Endothelial cell of umbilical vein (primary cell): Measurements from ENCODE around the gene HOPX.

Experiments used
- EZH2 ChIP-seq: IDR thresholded peaks from 2 replicates; pipeline ENCODE4 v1.6.1; 2012; ENCODE audit warnings: borderline replicate concordance, low read depth, mild to moderate bottlenecking, moderate library complexity, low read length, inconsistent platforms; ENCODE audit not compliant: severe bottlenecking
- POLR2A ChIP-seq: IDR thresholded peaks from 2 replicates; pipeline ENCODE4 v1.6.1; 2012; ENCODE audit warnings: low read depth, mild to moderate bottlenecking, control low read depth, low read length
- POLR2AphosphoS5 ChIP-seq: IDR thresholded peaks from 2 replicates; pipeline ENCODE4 v1.6.1; 2012; ENCODE audit warnings: low read depth, mild to moderate bottlenecking, control low read depth, low read length, moderate library complexity; ENCODE audit not compliant: insufficient read depth
- TF ChIP-seq, protein P1 (sequence below), 2 donors: IDR thresholded peaks; 1 replicate in 1 of 2; 2 replicates in 1 of 2; pipeline ENCODE4 v1.5.1; 2011; ENCODE audit warnings: low read length in 2 of 2, mild to moderate bottlenecking in 2 of 2, moderate library complexity in 2 of 2, control low read depth in 1 of 2, inconsistent platforms in 1 of 2, low read depth in 1 of 2; ENCODE audit not compliant: insufficient read depth in 1 of 2; ENCODE audit errors: extremely low read depth in 1 of 2

GRCh38 chr4:56659946-56660345 is 21.1 kb downstream of the HOPX start:
- TF ChIP-seq, protein P1, sequence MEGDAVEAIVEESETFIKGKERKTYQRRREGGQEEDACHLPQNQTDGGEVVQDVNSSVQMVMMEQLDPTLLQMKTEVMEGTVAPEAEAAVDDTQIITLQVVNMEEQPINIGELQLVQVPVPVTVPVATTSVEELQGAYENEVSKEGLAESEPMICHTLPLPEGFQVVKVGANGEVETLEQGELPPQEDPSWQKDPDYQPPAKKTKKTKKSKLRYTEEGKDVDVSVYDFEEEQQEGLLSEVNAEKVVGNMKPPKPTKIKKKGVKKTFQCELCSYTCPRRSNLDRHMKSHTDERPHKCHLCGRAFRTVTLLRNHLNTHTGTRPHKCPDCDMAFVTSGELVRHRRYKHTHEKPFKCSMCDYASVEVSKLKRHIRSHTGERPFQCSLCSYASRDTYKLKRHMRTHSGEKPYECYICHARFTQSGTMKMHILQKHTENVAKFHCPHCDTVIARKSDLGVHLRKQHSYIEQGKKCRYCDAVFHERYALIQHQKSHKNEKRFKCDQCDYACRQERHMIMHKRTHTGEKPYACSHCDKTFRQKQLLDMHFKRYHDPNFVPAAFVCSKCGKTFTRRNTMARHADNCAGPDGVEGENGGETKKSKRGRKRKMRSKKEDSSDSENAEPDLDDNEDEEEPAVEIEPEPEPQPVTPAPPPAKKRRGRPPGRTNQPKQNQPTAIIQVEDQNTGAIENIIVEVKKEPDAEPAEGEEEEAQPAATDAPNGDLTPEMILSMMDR (IDR thresholded peaks at IDR 0.05; ENCODE audit: extremely low read depth in 1 of 2, insufficient read depth in 1 of 2, low read depth in 1 of 2, low read length in 2 of 2), result no peak
- TF ChIP-seq POLR2A, result no peak
- TF ChIP-seq EZH2, result no peak
- no peak for TF ChIP-seq POLR2AphosphoS5
